ENCODE measurements around the gene OR2B2.
A peak's percentile ranks its signal among the peaks of the same experiment; 100 is the strongest.

The OR2B2 gene

DNA sequence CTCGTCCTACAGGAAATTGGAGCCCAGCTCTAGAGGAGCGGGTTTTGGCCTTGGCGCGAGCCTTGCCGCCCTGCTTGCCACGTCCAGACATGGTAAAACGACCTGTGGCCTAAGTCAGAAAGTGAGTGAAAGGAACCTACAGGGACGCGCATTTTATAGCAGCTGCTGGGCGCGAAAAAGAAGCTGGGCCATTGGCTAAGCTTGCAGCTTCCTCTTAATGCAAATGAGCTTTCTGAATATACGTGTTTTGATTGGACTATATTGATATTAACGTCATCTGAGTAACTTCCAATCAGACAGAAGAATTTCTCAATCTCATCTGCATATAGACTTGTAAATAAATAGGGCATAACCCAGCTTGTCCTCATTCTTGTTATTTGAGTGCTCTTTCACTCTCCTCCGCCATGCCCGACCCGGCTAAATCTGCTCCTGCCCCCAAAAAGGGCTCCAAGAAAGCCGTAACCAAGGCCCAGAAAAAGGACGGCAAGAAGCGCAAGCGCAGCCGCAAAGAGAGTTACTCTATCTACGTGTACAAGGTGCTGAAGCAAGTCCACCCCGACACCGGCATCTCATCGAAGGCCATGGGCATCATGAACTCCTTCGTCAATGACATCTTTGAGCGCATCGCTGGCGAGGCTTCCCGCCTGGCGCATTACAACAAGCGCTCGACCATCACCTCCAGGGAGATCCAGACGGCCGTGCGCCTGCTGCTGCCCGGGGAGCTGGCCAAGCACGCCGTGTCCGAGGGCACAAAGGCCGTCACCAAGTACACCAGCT, 18.9 kb downstream of the OR2B2 start:
- peak; percentile 97 for DNase-seq

DNA sequence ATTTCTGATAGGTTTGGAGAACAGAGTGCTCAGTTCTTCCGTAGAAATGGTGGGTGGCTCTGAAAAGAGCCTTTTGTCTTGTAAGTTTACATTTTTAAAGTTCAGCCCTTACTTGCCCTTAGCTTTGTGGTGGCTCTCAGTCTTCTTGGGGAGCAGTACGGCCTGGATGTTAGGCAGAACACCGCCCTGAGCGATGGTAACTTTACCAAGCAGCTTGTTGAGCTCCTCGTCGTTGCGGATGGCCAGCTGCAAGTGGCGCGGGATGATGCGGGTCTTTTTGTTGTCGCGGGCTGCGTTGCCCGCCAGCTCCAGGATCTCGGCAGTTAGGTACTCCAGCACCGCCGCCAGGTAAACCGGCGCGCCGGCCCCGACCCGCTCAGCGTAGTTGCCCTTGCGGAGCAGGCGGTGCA, 19.5 kb downstream of the OR2B2 start:
- DNase-seq = no peak

DNA sequence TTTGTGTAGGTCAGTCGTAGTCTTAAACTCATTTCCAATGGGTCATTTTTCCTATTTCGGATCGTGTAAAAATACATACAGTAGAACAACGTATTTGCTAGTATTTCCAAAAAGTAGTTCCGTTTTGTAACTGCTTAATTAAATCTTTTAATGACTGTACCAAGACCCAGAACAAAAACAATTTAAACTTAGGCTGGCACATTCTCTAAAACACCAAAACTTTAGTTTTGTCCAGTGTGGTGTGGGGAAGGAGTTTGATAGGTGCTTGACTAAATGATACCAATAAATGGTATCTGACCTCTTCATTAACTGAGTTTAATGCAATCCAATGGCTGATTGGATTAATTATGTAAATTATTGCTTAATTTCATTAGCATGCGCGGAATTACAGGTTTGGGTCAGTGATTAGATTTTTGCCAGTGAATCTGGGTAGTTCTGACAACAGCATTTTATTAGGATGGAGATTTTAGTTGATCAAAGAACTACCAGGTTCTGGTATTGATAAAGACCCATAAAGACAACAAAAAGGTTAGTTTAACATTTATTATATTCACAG, 20.8 kb downstream of the OR2B2 start:
- no peak for DNase-seq

DNA sequence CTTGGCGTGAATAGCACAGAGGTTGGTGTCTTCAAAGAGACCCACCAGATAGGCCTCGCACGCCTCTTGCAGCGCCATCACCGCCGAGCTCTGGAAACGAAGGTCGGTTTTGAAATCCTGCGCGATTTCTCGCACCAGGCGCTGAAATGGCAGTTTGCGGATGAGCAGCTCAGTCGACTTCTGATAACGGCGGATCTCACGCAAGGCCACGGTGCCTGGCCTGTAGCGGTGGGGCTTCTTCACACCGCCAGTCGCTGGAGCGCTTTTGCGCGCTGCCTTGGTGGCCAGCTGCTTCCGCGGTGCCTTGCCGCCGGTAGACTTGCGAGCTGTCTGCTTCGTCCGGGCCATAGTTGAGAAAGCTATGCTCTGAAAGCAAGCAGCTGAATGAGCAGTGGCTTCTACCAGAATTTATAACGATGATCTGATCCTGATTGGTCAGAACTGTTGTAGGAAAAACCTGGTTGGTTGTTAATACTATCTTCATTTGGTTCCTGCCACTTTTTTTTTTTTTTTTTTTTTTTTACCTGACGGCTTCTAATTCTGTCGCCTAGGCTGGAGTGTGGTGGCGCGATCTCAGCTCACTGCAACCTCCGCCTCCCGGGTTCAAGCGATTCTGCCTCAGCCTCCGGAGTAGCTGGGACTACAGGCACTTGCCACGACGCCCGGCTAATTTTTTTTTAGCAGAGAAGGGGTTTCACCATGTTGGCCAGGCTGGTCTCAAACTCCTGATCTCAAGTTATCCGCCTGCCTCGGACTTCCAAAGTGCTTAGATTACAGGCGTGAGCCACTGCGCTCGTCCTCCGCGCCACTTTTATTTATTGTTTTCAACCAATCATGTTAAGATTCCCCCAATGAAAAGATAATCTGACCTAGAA, 21.5 kb downstream of the OR2B2 start:
- peak; percentile 95 for DNase-seq

DNA sequence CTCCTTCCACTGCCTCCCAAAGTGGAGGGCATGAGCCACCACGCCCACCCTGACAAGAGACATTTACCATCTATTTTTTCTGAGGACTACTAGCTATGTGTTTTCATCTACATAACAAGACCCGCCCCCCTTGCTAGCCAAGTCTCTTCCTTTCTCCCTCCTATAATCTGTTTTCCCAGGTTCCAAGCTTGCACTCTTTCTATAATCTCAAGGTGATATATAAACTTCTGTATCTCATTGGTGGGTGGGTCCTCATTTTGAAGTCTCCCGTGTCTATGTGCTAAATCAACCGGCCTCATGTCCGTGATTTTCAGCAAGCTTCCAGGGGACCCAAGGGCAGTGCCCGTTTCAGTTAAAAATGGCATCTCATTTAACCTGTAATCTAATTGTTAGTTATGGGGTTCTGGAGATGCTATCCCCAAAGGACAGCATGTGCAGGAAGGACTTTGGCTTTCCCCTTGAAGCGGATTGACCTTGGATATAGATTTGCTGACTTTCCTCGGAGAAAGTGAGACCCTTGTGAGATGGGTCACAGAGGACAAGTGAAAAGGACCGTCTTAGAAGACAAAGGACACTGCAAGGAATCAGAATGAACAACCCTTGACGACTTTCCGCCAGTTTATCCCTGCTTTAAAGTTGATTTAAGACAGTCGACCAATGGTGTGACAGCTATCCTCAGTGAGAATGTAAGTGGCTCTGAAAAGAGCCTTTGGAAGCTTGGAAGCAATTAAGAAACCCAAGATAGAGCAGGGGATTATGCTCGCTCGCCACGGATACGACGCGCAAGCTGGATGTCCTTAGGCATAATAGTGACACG, 22.4 kb downstream of the OR2B2 start:
- peak; percentile 76 for DNase-seq

DNA sequence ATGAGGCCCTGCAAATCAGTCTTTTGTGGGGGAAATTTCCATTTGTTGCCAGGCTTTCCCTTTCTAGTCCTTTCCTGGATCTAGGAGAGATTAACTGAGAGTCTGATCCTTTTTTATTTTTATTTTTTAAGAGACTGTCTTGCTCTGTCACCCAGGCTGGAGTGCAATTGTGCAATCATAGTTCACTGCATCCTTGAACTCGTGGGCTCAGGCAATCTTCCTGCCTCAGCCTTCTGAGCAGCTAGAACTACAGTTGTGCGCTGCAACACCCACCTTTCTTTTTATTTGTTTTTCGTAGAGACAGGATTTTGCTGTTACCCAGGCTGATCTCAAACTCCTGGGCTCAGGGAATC, 22.9 kb downstream of the OR2B2 start:
- DNase-seq = no peak

DNA sequence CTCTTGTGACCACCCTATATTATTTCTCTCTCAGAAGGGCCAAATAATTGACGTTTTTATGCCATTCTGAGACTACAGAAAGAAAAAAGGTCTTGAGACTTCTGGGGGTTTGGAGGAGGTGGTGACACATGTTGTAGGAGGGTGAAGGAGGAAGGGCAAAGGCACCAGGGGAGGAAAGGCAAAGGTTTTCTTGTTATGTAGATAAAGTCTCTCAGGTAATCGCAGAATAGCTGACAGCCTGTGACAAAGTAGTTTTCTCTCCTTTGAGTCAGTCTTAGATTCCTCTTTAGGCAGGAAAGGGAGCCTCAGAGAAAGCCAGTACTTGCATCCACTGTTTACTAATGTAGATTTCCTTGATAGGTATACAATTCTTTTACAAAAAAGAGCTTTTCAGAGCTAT, 23.6 kb downstream of the OR2B2 start:
- no peak for DNase-seq

DNA sequence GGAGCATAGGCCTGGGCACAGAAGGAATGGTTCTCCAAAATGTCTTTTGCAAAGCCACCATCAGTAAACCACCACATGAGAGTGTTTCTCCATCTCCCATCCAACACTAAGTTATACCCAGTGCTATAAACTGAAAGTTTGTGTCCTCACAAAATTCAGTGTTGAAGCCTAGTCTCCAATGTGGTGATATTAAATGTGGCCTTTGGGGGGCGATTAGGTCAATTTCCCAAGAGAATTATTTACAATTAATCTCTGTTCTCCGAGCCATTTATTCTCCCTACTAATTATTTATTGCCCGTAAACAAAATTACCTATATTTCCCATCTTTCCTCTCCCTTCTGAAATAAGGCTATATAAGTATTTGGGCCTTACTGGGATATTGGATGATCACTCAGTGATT, 26.1 kb downstream of the OR2B2 start:
- DNase-seq = no peak

DNA sequence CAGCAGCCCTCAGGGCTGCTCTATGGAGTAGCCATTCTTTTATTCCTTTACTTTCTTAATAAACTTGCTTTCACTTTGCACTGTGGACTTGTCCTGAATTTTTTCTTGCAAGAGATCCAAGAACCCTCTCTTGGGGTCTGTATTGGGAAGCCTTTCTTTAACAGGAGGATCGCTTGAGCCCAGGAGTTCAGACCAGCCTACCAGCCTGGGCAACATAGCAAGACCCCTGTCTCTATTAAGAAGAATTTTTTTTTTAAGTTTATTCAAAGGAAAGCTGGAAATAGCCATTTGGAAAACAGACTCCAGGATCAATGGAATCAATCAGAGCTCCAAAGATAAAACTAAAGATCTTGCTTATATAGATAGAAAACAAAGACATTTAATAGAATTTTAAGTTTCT, 29.1 kb downstream of the OR2B2 start:
- DNase-seq = no peak

DNA sequence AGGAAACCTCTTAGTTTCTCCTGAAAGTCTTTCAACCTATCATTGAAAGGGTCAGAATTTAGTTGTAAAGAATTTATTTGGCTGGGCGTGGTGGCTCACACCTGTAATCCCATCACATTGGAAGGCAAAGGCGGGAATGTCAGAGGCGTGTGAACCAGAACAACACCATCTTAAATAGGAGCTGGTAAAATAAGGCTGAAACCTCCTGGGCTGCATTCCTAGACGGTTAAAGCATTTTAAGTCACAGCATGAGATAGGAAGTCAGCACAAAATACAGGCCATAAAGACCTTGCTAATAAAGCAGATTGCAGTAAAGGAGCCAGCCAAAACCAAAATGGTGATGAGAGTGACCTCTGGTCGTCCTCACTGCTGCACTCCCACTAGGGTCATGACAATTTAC, 29.6 kb downstream of the OR2B2 start:
- DNase-seq = no peak

DNA sequence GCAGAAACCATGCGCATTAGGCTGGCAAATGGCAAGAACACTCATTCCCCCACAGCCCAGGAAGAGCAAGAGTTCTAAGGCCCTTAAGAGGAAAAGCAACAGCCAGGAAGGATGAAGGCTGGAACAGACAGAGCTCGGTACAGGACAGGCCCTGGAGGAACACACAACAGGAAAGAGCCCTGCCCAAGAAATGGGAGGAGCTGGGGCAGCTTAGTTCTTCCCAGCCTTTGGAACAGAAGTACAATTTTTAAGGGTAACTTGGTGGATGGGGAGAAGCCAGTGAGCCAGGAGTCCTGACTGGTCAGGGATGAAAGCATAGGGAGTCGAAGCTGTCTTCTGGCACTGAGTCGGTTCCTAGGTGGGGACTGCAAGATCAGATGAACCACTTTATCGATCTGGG, 32.4 kb downstream of the OR2B2 start:
- DNase-seq = no peak

DNA sequence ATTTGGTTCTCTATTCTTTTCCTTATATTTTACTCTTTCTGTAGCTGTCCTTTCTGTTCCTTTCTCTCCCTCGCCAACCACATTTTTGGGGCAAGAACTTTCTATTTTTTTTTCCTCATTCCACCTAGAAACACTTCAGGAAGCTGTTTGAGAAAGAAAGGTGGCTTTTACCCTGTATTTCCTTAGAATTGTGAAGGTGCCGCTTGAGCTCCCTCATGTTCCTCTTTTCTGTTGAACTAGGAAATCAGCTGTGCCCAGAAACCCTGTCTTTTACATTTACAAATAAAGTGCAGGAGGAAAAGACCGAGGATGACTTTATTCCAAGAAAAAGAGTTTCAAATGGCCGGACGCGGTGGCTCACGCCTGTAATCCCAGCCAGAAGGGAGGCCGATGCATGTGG, 38.2 kb downstream of the OR2B2 start:
- DNase-seq = no peak

DNA sequence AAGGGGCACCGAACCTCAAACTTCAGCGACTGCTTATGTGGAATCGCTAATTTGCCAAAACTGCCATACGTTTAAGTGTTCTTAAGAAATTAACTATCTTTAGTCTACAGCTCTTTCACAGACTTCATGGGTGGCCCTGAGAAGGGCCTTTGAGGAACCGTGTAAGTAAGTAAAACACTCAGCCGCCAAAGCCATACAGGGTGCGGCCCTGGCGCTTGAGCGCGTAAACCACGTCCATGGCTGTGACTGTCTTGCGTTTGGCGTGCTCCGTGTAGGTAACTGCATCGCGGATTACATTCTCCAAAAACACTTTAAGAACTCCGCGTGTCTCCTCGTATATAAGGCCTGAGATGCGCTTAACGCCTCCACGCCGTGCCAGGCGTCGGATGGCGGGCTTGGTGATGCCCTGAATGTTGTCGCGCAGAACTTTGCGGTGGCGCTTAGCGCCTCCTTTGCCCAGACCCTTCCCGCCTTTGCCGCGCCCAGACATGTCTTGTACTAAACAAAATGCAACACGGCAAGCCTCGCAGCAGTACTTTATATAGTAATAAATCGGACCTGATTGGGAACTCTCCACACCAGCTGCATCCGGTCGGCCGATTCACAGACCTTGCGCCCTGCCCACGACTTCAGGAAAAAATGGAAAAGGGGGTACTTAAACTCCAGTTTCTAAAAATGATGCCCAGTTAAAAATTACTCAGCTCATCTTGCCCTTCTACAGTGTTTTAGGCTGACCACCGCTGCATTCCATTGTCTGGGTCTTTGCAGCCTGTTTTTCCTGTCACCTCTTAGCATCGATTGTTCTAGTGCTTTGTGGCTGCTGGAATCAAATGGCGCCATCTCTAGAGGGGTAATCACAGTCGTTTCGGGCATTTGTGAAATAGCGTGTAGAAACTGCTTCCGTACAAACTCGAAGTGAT, 38.9 kb downstream of the OR2B2 start:
- DNase-seq = peak; percentile 94

DNA sequence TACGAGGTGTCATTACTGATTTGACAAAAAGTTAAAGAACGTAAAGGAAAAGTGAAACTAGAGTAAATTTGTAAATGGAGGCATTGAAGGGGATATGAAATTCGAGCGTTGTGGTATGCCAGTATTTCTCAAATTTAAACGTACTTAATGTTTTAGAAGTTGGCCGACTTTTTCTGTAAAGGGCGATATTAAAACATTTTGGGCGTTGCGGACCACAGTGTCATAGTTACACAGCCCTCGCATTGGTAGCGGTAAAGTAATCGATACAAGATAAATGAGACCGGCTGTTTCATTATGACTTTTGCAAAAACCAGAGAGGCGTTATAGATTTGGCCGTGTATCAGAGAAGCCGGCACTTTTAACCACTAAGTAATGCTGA, 39.6 kb downstream of the OR2B2 start:
- DNase-seq = peak; percentile 83

DNA sequence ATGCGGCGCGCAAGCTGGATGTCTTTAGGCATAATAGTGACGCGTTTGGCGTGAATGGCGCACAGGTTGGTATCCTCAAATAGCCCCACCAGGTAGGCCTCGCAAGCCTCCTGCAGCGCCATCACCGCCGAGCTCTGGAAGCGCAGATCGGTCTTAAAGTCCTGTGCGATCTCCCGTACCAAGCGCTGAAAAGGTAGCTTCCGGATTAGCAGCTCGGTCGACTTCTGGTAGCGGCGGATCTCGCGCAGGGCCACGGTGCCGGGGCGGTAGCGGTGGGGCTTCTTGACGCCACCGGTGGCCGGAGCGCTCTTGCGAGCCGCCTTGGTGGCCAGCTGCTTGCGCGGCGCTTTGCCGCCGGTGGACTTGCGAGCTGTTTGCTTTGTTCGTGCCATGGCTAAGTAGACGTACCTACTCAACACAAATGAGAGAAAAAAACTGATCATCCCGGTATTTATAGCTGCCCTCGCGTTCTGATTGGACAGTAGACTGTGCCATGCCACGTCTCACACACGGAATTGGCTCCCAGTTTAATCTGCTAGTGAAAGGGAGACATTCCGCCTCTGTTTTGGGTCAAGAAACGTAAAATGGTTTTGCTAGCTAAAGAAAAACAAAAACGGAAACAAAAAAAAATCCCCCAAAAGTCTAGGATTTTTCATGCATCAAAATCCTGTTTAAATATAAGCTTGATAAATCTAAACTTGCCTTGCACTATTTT, 40.1 kb downstream of the OR2B2 start:
- DNase-seq = peak; percentile 94

DNA sequence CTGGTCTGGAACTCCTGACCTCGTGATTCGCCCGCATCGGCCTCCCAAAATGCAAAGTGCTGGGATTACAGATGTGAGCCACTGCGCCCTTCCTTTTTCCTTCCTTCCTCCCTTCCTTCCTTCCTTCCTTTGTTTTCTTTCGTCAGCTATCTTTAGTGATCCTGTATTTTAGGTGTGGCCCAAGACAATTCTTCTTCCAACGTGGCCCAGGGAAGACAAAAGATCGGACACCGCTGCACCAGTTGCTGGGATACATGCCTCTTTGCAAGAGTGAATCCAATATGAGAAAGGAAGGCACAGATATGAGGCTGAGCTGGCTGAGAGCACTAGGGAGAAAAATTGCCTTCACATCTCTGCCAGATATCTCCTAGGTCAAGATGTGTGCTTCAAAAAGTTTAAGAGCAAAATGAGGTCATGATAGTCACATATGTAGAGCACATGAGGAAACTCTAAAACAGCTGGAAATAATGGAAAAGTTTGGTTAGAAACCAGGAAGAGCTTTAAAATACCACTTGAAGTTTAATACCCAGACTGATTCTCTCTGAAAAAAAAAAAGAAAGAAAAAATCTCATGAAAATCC, 41.8 kb downstream of the OR2B2 start:
- no peak for DNase-seq

DNA sequence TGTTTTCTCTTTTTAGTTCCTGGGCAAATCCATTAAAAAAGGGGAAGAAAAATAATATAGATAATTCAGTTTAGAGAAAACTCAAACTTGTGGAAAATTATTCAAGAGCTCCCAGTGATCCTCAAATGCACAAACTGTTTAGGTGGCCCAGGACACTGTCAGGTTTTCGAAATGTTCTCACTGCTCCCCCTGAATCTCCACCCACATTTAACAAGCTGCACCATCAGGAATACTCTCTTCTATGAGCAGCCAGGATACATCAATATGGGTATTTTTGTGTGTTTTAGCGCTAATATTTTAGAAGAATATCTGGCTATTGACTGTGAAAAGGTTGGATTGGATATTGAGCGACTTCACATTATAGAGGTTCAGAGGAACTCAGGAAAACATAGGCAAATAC, 43.9 kb downstream of the OR2B2 start:
- DNase-seq = no peak

DNA sequence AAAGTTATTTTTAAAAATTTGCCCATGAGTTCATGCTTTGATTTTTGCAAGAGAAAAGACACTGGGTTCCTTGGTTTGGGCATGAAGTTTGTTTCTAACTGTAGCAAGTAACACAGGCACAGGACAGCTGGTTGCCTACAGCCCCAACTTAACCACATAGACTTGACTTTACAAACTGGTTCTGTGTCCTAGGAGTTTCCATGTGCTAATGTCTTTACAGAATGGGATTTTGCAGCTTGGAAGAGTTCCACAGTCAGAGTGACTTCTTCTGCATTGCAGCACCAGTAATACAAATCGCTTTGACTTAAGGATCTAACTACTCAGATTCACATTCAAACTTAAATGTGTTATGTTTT, 44.3 kb downstream of the OR2B2 start:
- peak; percentile 32 for DNase-seq

DNA sequence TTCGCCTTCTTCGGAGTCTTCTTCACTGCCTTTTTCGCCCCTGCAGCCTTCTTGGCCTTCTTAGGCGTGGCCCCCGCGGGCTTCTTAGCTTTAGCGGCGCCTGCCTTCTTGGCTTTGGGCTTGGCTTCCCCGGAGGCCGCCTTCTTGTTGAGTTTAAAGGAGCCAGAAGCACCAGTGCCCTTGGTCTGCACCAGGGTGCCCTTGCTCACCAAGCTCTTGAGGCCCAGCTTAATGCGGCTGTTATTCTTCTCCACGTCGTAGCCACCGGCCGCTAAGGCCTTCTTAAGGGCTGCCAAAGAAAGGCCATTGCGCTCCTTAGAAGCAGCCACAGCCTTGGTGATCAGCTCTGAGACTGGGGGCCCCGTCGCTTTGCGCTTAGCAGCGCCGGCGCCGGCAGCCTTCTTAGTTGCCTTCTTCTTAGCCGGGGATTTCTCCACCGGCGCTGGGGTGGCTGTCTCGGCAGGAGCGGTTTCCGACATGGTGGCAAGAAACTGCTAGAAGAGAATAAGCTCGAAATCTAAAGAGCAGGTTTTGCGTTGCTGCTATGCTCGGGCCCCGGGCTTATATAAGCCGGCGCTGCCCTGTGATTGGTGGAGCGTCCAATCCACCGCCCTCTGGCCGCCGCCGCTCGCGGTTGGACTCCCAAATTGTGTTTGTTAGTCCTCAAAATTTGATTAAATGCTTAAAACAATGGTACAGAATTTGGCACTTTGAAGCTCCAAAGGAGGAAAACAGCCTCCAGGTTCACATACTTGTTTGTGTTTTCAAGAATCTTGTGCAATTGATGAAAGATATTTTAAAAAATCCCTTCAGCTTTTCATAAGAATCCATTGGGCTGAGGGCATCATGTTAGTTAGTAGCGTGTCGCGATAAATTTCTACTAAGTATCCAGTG, 44.9 kb downstream of the OR2B2 start:
- peak; percentile 95 for DNase-seq
